SK-N-SH (cell line): ENCODE data around the gene SLC31A1. TPM values are rescaled to one million over a fixed set of nuclear protein-coding genes. Genes with fewer than 3 reads are reported as not detected.

Source experiments
- CTCF ChIA-PET: fragments of 300-600, 350-600 bp; formaldehyde crosslinking; extraction: SDS; loops from one replicate; lab custom pipeline; 2021; lab: Yijun Ruan, JAX
- POLR2A ChIA-PET: fragments of 350-600 bp; sonication (Branson Sonifier 250); formaldehyde crosslinking; extraction: SDS; loops from one replicate; lab custom pipeline; 2020; ENCODE audit warnings: antibody characterized with exemption, inconsistent platforms; lab: Yijun Ruan, JAX
- DNase-seq: peaks from one replicate; pipeline ENCODE4 v3.0.0; 2012
- H2AFZ ChIP-seq: fragments of 200-600 bp; sonication (generic); 2 replicates; pipeline ENCODE4 v1.8.1; 2016; ENCODE audit warnings: antibody characterized with exemption, mild to moderate bottlenecking, low read depth
- H3F3A ChIP-seq: fragments of 200-600 bp; sonication (generic); replicated peaks from 2 replicates; pipeline ENCODE3; 2016; ENCODE audit warnings: antibody characterized with exemption, mild to moderate bottlenecking; ENCODE audit not compliant: insufficient read depth
- H3K27ac ChIP-seq, 2 experiments: fragments of 200-500 bp in 1 of 2; fragments of 200-600 bp in 1 of 2; sonication (Bioruptor generic) in 1 of 2; sonication (generic), shearing (Covaris generic) in 1 of 2; 2 replicates each; pipeline versions ENCODE4 v1.5.1 to v1.6.1; 2014 to 2016; ENCODE audit warnings: low read depth in 2 of 2, inconsistent platforms in 1 of 2, low read length in 1 of 2, mild to moderate bottlenecking in 1 of 2, mixed read lengths in 1 of 2
- H3K27me3 ChIP-seq: fragments of 200-600 bp; sonication (generic), shearing (Covaris generic); 2 replicates; pipeline ENCODE4 v1.6.1; 2016; ENCODE audit warnings: mixed run types; ENCODE audit not compliant: insufficient read depth
- H3K36me3 ChIP-seq, 2 experiments: fragments of 200-500 bp in 1 of 2; fragments of 200-600 bp in 1 of 2; sonication (Bioruptor generic) in 1 of 2; sonication (generic) in 1 of 2; replicated peaks in 1 of 2; 2 replicates each; pipeline versions ENCODE3 to v1.5.1; 2014 to 2016; ENCODE audit warnings: low read length in 1 of 2, mild to moderate bottlenecking in 1 of 2; ENCODE audit not compliant: insufficient read depth in 2 of 2, control insufficient read depth in 1 of 2
- H3K4me1 ChIP-seq, 2 experiments: fragments of 200-500 bp in 1 of 2; fragments of 200-600 bp in 1 of 2; sonication (Bioruptor generic) in 1 of 2; sonication (generic), shearing (Covaris generic) in 1 of 2; 2 replicates each; pipeline versions ENCODE4 v1.5.1 to v1.6.1; 2014 to 2016; ENCODE audit warnings: low read depth in 1 of 2, low read length in 1 of 2, mixed run types in 1 of 2; ENCODE audit not compliant: insufficient read depth in 2 of 2, control insufficient read depth in 1 of 2
- H3K4me2 ChIP-seq: fragments of 200-600 bp; sonication (generic), shearing (Covaris generic); 2 replicates; pipeline ENCODE4 v1.6.1; 2017; ENCODE audit warnings: mixed run types
- H3K4me3 ChIP-seq, 2 experiments: fragments of 200-500 bp in 1 of 2; fragments of 200-600 bp in 1 of 2; sonication (Bioruptor generic) in 1 of 2; sonication (generic), shearing (Covaris generic) in 1 of 2; 2 replicates each; pipeline versions ENCODE4 v1.5.1 to v1.8.1; 2014 to 2016; ENCODE audit warnings: low read depth in 2 of 2, inconsistent platforms in 1 of 2, low read length in 1 of 2, mild to moderate bottlenecking in 1 of 2, mixed read lengths in 1 of 2, moderate library complexity in 1 of 2
- H3K79me2 ChIP-seq: fragments of 200-600 bp; sonication (generic); 2 replicates; pipeline ENCODE4 v1.8.1; 2017; ENCODE audit warnings: mild to moderate bottlenecking; ENCODE audit not compliant: insufficient read depth
- H3K9ac ChIP-seq: fragments of 200-600 bp; sonication (generic); 2 replicates; pipeline ENCODE4 v1.6.1; 2017; ENCODE audit warnings: mixed run types
- H3K9me2 ChIP-seq: fragments of 200-600 bp; sonication (generic); 2 replicates; pipeline ENCODE4 v1.6.1; 2017; ENCODE audit warnings: mixed run types
- H3K9me3 ChIP-seq: fragments of 200-600 bp; sonication (generic); 2 replicates; pipeline ENCODE4 v1.6.1; 2017; ENCODE audit warnings: mixed run types, mild to moderate bottlenecking, moderate library complexity
- H4K20me1 ChIP-seq: fragments of 200-600 bp; sonication (generic); 2 replicates; pipeline ENCODE4 v1.6.1; 2017; ENCODE audit warnings: mild to moderate bottlenecking, mixed run types; ENCODE audit not compliant: insufficient read depth
- CHD2 ChIP-seq: fragments of 150-350 bp; IDR thresholded peaks from 2 replicates; pipeline ENCODE4 v1.6.1; 2018; ENCODE audit warnings: low read length; ENCODE audit not compliant: partially characterized antibody
- EP300 ChIP-seq, 2 experiments: IDR thresholded peaks; 2 replicates each; pipeline versions ENCODE4 v1.4.0 to v1.6.1; 2012; ENCODE audit warnings: borderline replicate concordance in 1 of 2, low read depth in 1 of 2, low read length in 1 of 2
- FOXJ3 ChIP-seq: sonication (generic); formaldehyde crosslinking; IDR thresholded peaks from 2 replicates; pipeline ENCODE4 v1.5.1; 2020; ENCODE audit warnings: mild to moderate bottlenecking, missing genetic modification reagents
- FOXM1 ChIP-seq: IDR thresholded peaks from 2 replicates; pipeline ENCODE4 v1.4.0; 2012; ENCODE audit warnings: low read depth, mild to moderate bottlenecking
- GATA2 ChIP-seq: sonication (generic); formaldehyde crosslinking; IDR thresholded peaks from 2 replicates; pipeline ENCODE4 v1.5.0; 2020; ENCODE audit warnings: mild to moderate bottlenecking, missing genetic modification reagents
- IRF3 ChIP-seq: fragments of 150-350 bp; IDR thresholded peaks from 2 replicates; pipeline ENCODE4 v1.6.1; 2016; ENCODE audit warnings: mild to moderate bottlenecking, low read depth, low read length
- JUND ChIP-seq: IDR thresholded peaks from 2 replicates; pipeline ENCODE4 v1.4.0; 2012
- NFIC ChIP-seq: IDR thresholded peaks from 2 replicates; pipeline ENCODE4 v1.4.0; 2012; ENCODE audit warnings: borderline replicate concordance
- PBX3 ChIP-seq: IDR thresholded peaks from 2 replicates; pipeline ENCODE4; 2012
- RFX5 ChIP-seq: IDR thresholded peaks from 2 replicates; pipeline ENCODE4 v1.6.1; 2012; ENCODE audit warnings: mild to moderate bottlenecking, improper control_type of control experiment, low read length
- SIN3A ChIP-seq: IDR thresholded peaks from 2 replicates; pipeline ENCODE4 v1.6.1; 2012; ENCODE audit warnings: low read depth, mild to moderate bottlenecking, low read length, moderate library complexity, borderline replicate concordance
- SMC3 ChIP-seq: IDR thresholded peaks from 2 replicates; pipeline ENCODE4 v1.6.1; 2012; ENCODE audit warnings: low read depth, low read length, improper control_type of control experiment
- TCF12 ChIP-seq: IDR thresholded peaks from 2 replicates; pipeline ENCODE4 v1.4.0; 2012
- TEAD4 ChIP-seq: IDR thresholded peaks from 2 replicates; pipeline ENCODE4 v1.4.0; 2012; ENCODE audit warnings: mild to moderate bottlenecking, borderline replicate concordance; ENCODE audit not compliant: insufficient read depth
- YY1 ChIP-seq: IDR thresholded peaks from 2 replicates; pipeline ENCODE4 v1.4.0; 2012; ENCODE audit warnings: low read depth, mild to moderate bottlenecking
- WGBS: methylation state at CpG from one replicate; pipeline ENCODE4 v1.1.6; 2017; ENCODE audit warnings: low lambda C conversion rate; 5-methylcytosine and 5-hydroxymethylcytosine counted together
- polyA plus RNA-seq, 3 experiments: library from polyadenylated mRNA; depleted of rRNA; stranded (reverse); fragments of >200 nt; gene quantifications; 2 replicates each; pipeline ENCODE4 v1.2.3, GENCODE V29; 2012
- TF ChIP-seq, protein P1 (sequence below): IDR thresholded peaks from 2 replicates; pipeline ENCODE4 v1.4.0; 2012; ENCODE audit warnings: low read depth
- TF ChIP-seq, protein P2 (sequence below): IDR thresholded peaks from 2 replicates; pipeline ENCODE4 v1.4.0; 2012; ENCODE audit warnings: low read depth, borderline replicate concordance
- TF ChIP-seq, protein P3 (sequence below): fragments of 150-350 bp; IDR thresholded peaks from 2 replicates; pipeline ENCODE4 v1.6.1; 2017; ENCODE audit warnings: antibody characterized with exemption, low read length, low read depth, borderline replicate concordance
- TF ChIP-seq, protein P4 (sequence below): IDR thresholded peaks from 2 replicates; pipeline ENCODE4 v1.6.1; 2012; ENCODE audit warnings: mild to moderate bottlenecking, low read depth, low read length, moderate library complexity

SLC31A1 gene
- polyA plus RNA-seq, 1 of the 3 experiments (the other 2 are of a cell fraction): 7.7 TPM

- H3K9ac ChIP-seq: no peak overlapping the region
- POLR2A ChIA-PET: no interaction called here
- no peak overlapping the region for H3K4me3 ChIP-seq
- H3F3A ChIP-seq: no peaks in the 10 kb centered on the region
- peaks cover 0 to 8% of the 10 kb centered on the region in 2 experiments for H3K36me3 ChIP-seq
- DNase-seq: no peak
- H3K9me2 ChIP-seq: no peaks in the 10 kb centered on the region
- whole genome bisulfite sequencing: 96% methylated on average over 2 of the region's 2 CpGs
- CTCF ChIA-PET: interaction anchor here (0.6 kb wide), 1 partner anchor 341 kb away, joined by 3 read pairs; no protein-coding TSS in a partner anchor
- no peaks in the 10 kb centered on the region for H3K27me3 ChIP-seq
- H3K9me3 ChIP-seq: no peaks in the 10 kb centered on the region
- no peak overlapping the region for H3K4me2 ChIP-seq
- H3K79me2 ChIP-seq: no peaks in the 10 kb centered on the region
- no peaks in the 10 kb centered on the region for H4K20me1 ChIP-seq
- peaks cover 0 to 12% of the 10 kb centered on the region in 2 experiments; a peak in 1 of 4 replicates for H3K4me1 ChIP-seq
- TF ChIP-seq PBX3 (no peak), SIN3A (no peak), GATA2 (CRISPR knock-in tag) (no peak), FOXJ3 (CRISPR knock-in tag) (no peak), EP300 (IDR thresholded peaks at IDR 0.05; ENCODE audit: borderline replicate concordance in 1 of 2, low read depth in 1 of 2, low read length in 1 of 2) (no peak), JUND (no peak), NFIC (no peak), FOXM1 (no peak)
- TF ChIP-seq, protein P1, sequence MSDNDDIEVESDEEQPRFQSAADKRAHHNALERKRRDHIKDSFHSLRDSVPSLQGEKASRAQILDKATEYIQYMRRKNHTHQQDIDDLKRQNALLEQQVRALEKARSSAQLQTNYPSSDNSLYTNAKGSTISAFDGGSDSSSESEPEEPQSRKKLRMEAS: no peak
- TF ChIP-seq, protein P2, sequence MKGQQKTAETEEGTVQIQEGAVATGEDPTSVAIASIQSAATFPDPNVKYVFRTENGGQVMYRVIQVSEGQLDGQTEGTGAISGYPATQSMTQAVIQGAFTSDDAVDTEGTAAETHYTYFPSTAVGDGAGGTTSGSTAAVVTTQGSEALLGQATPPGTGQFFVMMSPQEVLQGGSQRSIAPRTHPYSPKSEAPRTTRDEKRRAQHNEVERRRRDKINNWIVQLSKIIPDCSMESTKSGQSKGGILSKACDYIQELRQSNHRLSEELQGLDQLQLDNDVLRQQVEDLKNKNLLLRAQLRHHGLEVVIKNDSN: no peak
- no peak overlapping the region for H2AFZ ChIP-seq
- H3K27ac ChIP-seq: no peak overlapping the region
Observed at GRCh38 chr9:113250807-113251206, 29.5 kb downstream of the SLC31A1 start.

DNA sequence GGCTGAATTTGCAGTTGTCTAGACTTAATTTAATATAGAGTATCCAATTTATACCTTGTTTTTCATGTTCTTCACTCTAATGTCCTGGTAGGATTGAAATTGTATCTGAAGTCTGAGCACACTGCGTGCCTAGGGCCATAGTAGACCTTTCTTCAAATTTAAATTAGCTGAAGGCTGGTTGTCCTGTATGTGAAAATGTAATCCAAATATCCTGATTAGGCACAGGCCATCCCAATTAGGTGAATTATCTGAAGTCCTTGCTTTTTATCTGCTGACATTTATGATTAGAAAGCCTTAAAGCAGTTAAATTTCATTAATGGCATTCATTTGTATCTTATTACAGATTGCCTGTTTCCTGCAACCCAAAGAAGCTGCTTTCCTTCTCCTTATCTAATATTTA lies 33.6 kb downstream of the SLC31A1 start:
- Histone ChIP-seq H3K36me3 (peaks cover 19 to 22% of the 10 kb centered on the region in 2 experiments), H3K27ac (peak overlapping the region in 1 of 2 experiments; percentile 91; a peak in 2 of 4 replicates), H3K9ac (no peak overlapping the region), H3F3A (no peaks in the 10 kb centered on the region), H3K27me3 (no peaks in the 10 kb centered on the region), H2AFZ (no peak overlapping the region), H3K9me3 (no peaks in the 10 kb centered on the region), H3K9me2 (no peaks in the 10 kb centered on the region), H3K4me2 (no peak overlapping the region), H3K4me1 (peaks cover 0 to 15% of the 10 kb centered on the region in 2 experiments; a peak in 1 of 4 replicates), H3K79me2 (no peaks in the 10 kb centered on the region), H3K4me3 (no peak overlapping the region), H4K20me1 (no peaks in the 10 kb centered on the region)
- 35% methylated on average over 1 of the region's 1 CpG for WGBS
- DNase-seq: peak; percentile 55
- POLR2A ChIA-PET: interaction anchor here (2.5 kb wide), 1 partner anchor 33 kb away, joined by 15 read pairs; the partner anchor contains the start of genes FKBP15 and SLC31A1
- CTCF ChIA-PET: interaction anchor here (1.4 to 2.9 kb wide), 3 partner anchors 19 to 142 kb away, joined by 3 to 16 read pairs (median 7); partner anchors contain the start of genes CDC26 and PRPF4
- TF ChIP-seq SMC3 (no peak), FOXJ3 (CRISPR knock-in tag) (peak; percentile 67), YY1 (no peak), RFX5 (no peak), EP300 (IDR thresholded peaks at IDR 0.05; ENCODE audit: borderline replicate concordance in 1 of 2, low read depth in 1 of 2, low read length in 1 of 2) (peak in 1 of 2 experiments; percentile 95; a peak in 2 of 4 replicates), NFIC (no peak), TCF12 (peak; percentile 41), IRF3 (no peak), GATA2 (CRISPR knock-in tag) (peak; percentile 91), CHD2 (no peak), TEAD4 (peak; percentile 63; the same call in 1 of the 2 replicates)
- TF ChIP-seq, protein P3, sequence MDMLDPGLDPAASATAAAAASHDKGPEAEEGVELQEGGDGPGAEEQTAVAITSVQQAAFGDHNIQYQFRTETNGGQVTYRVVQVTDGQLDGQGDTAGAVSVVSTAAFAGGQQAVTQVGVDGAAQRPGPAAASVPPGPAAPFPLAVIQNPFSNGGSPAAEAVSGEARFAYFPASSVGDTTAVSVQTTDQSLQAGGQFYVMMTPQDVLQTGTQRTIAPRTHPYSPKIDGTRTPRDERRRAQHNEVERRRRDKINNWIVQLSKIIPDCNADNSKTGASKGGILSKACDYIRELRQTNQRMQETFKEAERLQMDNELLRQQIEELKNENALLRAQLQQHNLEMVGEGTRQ: no peak
- TF ChIP-seq, protein P4, sequence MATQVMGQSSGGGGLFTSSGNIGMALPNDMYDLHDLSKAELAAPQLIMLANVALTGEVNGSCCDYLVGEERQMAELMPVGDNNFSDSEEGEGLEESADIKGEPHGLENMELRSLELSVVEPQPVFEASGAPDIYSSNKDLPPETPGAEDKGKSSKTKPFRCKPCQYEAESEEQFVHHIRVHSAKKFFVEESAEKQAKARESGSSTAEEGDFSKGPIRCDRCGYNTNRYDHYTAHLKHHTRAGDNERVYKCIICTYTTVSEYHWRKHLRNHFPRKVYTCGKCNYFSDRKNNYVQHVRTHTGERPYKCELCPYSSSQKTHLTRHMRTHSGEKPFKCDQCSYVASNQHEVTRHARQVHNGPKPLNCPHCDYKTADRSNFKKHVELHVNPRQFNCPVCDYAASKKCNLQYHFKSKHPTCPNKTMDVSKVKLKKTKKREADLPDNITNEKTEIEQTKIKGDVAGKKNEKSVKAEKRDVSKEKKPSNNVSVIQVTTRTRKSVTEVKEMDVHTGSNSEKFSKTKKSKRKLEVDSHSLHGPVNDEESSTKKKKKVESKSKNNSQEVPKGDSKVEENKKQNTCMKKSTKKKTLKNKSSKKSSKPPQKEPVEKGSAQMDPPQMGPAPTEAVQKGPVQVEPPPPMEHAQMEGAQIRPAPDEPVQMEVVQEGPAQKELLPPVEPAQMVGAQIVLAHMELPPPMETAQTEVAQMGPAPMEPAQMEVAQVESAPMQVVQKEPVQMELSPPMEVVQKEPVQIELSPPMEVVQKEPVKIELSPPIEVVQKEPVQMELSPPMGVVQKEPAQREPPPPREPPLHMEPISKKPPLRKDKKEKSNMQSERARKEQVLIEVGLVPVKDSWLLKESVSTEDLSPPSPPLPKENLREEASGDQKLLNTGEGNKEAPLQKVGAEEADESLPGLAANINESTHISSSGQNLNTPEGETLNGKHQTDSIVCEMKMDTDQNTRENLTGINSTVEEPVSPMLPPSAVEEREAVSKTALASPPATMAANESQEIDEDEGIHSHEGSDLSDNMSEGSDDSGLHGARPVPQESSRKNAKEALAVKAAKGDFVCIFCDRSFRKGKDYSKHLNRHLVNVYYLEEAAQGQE: no peak
